ENCODE data around the gene BTNL9. TPM values are rescaled to one million over a fixed set of nuclear protein-coding genes. Genes with fewer than 3 reads are reported as not detected.

BTNL9 gene
- total and polyA plus RNA-seq, 3 donors from 2014 or later: 8.9 to 28.4 (median 19.0) TPM

GRCh38 chr5:181040631-181040945 is 522 bp downstream of the BTNL9 start:
- WGBS, 2 donors: 79 to 82% methylated on average over 5 to 8 of the region's 8 CpGs
- TF ChIP-seq, protein P1, sequence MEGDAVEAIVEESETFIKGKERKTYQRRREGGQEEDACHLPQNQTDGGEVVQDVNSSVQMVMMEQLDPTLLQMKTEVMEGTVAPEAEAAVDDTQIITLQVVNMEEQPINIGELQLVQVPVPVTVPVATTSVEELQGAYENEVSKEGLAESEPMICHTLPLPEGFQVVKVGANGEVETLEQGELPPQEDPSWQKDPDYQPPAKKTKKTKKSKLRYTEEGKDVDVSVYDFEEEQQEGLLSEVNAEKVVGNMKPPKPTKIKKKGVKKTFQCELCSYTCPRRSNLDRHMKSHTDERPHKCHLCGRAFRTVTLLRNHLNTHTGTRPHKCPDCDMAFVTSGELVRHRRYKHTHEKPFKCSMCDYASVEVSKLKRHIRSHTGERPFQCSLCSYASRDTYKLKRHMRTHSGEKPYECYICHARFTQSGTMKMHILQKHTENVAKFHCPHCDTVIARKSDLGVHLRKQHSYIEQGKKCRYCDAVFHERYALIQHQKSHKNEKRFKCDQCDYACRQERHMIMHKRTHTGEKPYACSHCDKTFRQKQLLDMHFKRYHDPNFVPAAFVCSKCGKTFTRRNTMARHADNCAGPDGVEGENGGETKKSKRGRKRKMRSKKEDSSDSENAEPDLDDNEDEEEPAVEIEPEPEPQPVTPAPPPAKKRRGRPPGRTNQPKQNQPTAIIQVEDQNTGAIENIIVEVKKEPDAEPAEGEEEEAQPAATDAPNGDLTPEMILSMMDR (IDR thresholded peaks at IDR 0.05): no peak
- no peak for TF ChIP-seq POLR2A (IDR thresholded peaks at IDR 0.05)
- H3K4me1 ChIP-seq: no peaks in the 10 kb centered on the region
- no peak for DNase-seq
- H3K36me3 ChIP-seq (ENCODE audit: low read depth, missing control alignments): no peaks in the 10 kb centered on the region
- no peaks in the 10 kb centered on the region for H3K9me3 ChIP-seq
- intact Hi-C loops (cut with DNase I; ENCODE audit: low total_unique reads): no loop called here
- H3K27ac ChIP-seq: no peak overlapping the region
- no peaks in the 10 kb centered on the region for H3K27me3 ChIP-seq
- H3K4me3 ChIP-seq: no peak overlapping the region

- no peaks in the 10 kb centered on the region for H3K4me1 ChIP-seq
- intact Hi-C loops (cut with DNase I; ENCODE audit: low total_unique reads): no loop called here
- H3K27ac ChIP-seq: no peak overlapping the region
- no peaks in the 10 kb centered on the region for H3K27me3 ChIP-seq
- no peak for DNase-seq
- WGBS, 2 donors: 19 to 33% methylated on average over 6 of the region's 6 CpGs
- H3K36me3 ChIP-seq (ENCODE audit: low read depth, missing control alignments): no peaks in the 10 kb centered on the region
- TF ChIP-seq POLR2A (IDR thresholded peaks at IDR 0.05): no peak
- TF ChIP-seq, protein P1 (IDR thresholded peaks at IDR 0.05): no peak
- no peaks in the 10 kb centered on the region for H3K9me3 ChIP-seq
- no peak overlapping the region for H3K4me3 ChIP-seq
Measured at GRCh38 chr5:181041043-181041442, 977 bp downstream of the BTNL9 start.

DNA sequence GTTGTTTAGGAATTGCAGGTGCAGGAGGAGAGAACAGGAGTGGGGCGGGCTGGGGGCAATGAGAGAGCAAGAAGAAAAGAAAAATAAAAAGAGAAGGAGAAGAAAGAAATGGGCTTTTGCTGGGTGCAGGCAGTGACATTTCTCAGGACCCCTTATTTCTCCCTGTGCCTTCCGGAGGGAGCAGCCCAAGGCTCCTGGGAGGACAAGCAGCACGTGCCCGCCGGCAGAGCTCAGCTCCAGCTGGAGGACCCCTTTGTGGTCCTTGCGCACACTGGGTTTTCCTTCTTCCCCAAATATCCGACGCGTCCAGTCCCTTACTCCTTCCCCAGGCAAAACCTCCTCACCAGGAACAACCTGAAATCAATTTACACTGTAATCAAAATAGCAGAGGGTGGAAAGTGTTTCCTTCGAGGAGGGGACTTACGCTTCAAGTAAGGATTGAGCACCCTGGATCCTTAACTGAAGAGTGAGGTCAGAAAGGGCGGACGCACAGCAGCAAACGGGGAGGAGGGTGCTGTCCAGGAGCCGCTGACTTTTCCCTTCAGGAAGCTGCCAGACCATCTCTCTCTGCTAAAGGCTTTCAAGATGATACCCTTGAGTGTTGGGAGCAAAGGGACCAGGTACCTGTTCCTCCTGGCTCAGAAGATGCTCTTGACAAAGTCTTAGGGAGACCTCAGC is 2.1 kb downstream of the BTNL9 start:
- no peak for DNase-seq
- Histone ChIP-seq H3K27ac (no peak overlapping the region), H3K4me1 (no peaks in the 10 kb centered on the region), H3K27me3 (no peaks in the 10 kb centered on the region), H3K4me3 (no peak overlapping the region), H3K9me3 (no peaks in the 10 kb centered on the region), H3K36me3 (ENCODE audit: low read depth, missing control alignments) (no peaks in the 10 kb centered on the region)
- intact Hi-C loops (cut with DNase I; ENCODE audit: low total_unique reads): no loop called here
- TF ChIP-seq POLR2A (IDR thresholded peaks at IDR 0.05): no peak
- TF ChIP-seq, protein P1 (IDR thresholded peaks at IDR 0.05): no peak
- 76% methylated on average over 15 of the region's 15 CpGs for WGBS, 2 donors

- 82 to 84% methylated on average over 11 of the region's 11 CpGs for WGBS, 2 donors
- Histone ChIP-seq H3K9me3 (no peaks in the 10 kb centered on the region), H3K27ac (no peak overlapping the region), H3K27me3 (no peaks in the 10 kb centered on the region), H3K4me3 (no peak overlapping the region), H3K4me1 (no peaks in the 10 kb centered on the region), H3K36me3 (ENCODE audit: low read depth, missing control alignments) (no peaks in the 10 kb centered on the region)
- intact Hi-C loops (cut with DNase I; ENCODE audit: low total_unique reads): no loop called here
- TF ChIP-seq, protein P1 (IDR thresholded peaks at IDR 0.05): no peak
- no peak for TF ChIP-seq POLR2A (IDR thresholded peaks at IDR 0.05)
- no peak for DNase-seq
Measured at GRCh38 chr5:181042722-181043121, 2.7 kb downstream of the BTNL9 start.
